NOMO-1 treated with dmso at 0.1 percent for 144 hours (cell line): ENCODE data around the gene COMMD9.

Source experiments
- DNase-seq: peaks from one replicate; lab custom pipeline; 2025; ENCODE audit not compliant: unreplicated experiment; lab: John Stamatoyannopoulos, UW

COMMD9 gene

GRCh38 chr11:36296884-36297543 lies 7.8 kb upstream of the COMMD9 start:
- DNase-seq, result no peak

GRCh38 chr11:36295926-36296325 lies 6.7 kb upstream of the COMMD9 start, which contains the start of gene PRR5L:
PRR5L (plus strand) TSS chr11:36296288; CDS start chr11:36401122, 104,834 bp downstream.
- DNase-seq, result no peak

GRCh38 chr11:36292311-36292722 lies 3.1 kb upstream of the COMMD9 start:
- DNase-seq, result peak; percentile 15

DNA sequence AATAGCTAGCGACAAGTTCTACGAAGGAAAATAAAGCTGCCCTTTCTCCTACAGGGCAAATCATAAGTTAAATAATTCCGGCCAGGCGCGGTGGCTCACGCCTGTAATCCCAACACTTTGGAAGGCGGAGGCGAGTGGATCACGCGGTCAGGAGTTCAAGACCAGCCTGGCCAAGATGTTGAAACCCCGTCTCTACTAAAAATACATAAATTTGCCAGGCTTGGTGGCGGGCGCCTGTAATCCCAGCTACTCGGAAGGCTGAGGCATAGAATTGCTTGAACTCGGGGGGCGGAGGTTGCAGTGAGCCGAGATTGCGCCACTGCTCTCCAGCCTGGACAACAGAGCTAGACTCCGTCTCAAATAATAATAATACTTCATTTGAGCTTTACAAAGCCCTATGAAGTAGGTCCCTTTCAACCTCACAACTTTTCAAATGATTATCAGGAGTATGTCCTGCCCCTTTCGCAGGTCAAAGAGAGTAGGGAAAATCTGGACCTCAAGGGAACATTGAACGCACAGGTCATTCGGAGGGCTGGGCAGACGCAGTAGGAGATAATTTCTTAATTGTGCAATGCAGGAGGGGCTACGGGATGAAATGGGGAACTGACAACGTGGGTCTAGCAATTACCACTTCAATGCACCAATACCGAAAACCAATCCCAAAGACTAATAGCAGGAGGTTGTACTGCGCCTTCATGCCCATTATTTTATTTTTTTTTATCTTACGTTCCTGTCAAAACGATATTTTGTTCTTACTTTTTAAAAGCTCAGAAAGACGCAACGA lies 590 bp downstream of the COMMD9 start:
- peak; percentile 49 for DNase-seq

GRCh38 chr11:36282926-36283325 lies 6.3 kb downstream of the COMMD9 start:
- DNase-seq, result no peak

DNA sequence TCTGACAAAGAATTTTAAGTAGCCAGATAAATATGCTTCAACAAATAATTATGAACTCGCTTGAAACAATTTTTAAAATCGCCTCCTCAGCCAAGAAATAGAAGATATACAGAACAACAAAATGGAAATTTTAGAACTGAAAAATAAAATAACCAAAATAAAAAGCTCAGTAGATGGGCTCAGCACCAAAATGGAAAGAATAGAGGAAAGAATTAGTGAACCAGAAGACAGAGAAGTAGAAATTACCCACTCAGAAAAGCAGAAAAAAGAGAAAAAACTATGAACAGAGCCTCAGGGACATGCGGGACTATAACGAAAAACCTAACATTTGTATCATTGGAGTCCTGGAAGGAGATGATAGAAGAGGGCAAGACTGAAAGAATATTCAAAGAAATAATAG lies 7.4 kb downstream of the COMMD9 start:
- no peak for DNase-seq

- no peak for DNase-seq
Measured at GRCh38 chr11:36280531-36280930, 8.7 kb downstream of the COMMD9 start.

GRCh38 chr11:36278531-36279282 lies 10.5 kb downstream of the COMMD9 start:
- DNase-seq, result no peak

DNA sequence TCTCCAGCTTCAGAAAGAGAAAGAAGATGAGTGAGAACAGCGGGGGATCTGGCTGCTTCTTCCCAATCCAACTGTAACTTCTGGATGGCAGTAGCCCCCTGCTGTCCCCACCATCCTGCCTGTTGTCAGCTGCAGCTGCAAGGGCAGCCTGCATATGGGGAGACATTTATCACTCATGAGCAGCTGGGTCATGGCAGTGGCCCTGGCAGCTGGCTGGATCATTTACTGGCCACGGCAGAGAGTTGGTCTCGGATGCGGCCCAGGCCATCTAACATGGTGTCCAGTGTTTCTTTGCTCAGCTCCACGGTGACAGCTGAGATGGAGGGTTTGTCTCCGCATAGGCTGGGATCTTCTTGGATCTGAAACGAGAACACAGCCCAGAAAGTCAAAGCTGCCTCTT lies 14.8 kb downstream of the COMMD9 start:
- DNase-seq, result no peak

DNA sequence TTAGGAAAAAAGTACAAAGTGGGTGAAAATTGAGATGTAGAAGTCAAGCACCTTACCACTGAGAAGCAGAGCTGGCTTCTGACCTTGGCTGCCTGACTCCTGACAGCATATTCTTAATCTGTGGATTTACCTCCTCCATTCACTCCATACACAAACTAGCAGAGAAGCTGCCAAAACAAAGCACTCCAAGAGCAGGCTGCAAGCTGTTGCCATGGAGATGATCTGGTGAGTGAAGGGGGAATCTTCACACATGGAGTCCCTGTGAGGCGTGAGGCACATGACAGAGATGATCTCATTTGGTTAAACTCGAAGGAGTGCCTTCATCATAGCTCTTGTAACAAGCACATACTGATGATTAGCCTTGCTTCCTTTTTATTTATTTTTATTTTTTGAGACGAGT lies 16.1 kb downstream of the COMMD9 start:
- no peak for DNase-seq

DNA sequence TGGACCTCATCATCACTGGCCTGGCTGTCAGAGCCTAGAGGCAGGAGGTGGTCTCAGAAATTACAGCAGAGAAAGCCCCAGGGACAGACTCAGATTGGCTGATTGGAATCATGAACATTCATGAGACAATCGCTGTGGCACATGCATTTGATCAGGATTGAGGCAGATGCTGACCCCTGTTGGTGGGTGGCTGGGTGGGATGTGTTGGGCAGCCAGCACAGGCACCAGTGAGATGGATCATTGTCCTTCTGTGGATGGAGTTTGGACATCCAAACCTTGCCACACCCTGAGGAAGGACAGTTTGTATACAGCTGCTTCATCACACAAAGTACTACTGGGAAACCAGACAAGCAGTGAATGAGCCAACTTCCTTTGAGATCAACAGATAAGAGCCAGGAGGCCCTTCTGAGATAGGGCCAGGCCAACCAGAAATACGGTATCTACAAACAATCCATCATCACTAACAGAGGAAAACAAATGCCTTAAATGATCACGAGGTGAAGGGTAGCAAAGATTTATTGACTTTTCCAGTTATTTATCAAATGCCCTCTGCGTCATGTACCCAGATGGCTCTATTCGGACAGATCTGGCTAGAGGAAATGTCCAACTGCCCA lies 17.3 kb downstream of the COMMD9 start:
- no peak for DNase-seq

- no peak for DNase-seq
Measured at GRCh38 chr11:36270701-36271100, 18.5 kb downstream of the COMMD9 start.

- DNase-seq, result no peak
Measured at GRCh38 chr11:36268337-36268985, 20.8 kb downstream of the COMMD9 start.

DNA sequence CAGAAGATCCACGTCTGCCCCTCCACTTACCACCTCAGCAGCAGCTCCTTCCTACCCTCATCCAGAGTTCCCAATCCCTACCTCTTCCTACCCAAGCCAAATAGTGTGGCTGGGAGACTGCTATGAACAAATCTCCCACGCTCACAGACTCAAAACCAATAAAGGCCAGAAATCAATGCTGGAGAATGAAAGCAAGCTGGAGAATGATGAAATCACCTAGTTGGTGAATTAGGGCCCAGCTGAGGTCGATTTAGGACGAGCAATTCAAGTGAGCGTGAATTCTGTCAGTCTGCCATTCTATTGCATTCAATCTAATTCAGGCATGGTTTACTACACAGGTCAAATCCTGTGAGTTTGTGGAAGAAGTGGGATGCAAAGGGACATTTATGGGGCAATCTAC lies 22.5 kb downstream of the COMMD9 start:
- DNase-seq, result no peak

DNA sequence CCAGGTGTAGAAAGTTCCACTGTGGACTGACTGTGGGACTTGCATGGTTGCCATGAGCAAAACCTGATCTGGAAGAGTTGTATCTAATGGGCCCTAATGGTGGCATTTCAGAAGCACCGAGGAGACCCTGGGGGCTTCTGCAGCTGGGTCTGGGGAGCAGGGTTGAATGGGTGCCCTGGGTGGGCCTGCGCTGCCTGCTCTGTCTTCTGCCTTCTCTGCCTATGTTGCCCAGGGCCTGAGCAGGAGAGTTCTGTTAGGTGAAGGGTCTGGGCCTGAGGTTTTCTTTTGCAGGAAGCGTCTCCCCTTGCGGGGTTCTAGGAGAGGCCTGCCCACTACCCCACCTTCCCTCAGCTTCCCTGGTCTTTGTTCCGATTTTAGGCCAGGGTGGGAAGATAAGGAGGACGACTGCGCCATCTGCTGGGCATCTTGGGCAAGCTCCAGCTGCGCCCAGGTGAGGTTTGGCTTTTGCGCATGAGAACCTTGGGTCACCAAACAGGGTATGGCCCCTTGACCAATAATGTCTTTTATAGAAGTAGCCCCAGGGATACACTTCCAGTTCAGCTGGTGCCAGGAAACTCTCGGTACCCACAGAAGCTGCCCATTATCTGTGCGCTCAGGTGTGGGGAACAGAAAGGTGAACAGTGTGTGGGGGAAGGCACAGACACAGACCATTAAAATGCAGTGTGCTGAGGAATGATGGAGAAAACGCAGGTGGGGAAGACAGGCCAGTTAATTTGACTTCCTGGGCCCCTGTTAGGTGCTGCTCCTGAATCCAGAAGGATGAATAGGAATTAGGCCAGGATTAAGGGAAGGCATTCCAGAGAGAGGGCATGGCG lies 23.2 kb downstream of the COMMD9 start:
- DNase-seq, result no peak

- DNase-seq, result no peak
Measured at GRCh38 chr11:36264973-36265344, 24.3 kb downstream of the COMMD9 start.

GRCh38 chr11:36264011-36264972 lies 24.9 kb downstream of the COMMD9 start:
- no peak for DNase-seq

DNA sequence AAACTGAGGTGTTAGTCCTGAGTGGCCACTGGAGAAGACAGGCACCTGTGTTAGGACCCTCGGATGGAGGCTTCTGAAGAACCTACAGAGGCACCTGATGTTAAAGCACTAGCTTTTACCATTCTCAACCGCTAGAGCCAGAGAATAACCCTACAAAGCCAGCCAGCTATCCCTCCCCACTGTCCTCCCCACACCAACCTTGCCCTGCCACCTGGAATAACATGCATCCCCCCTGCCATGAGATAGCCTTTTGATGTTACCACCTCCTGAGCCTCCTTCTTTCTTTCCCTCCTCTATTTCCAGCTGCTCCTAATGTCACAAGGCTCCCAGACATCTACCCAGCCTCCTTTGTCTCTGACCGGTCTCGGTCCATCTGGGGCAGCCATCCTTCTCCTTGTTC lies 28.1 kb downstream of the COMMD9 start:
- no peak for DNase-seq
